Measurements from ENCODE around the gene JMJD1C.

GRCh38 chr10:63197344-63198092, 268.3 kb downstream of the JMJD1C start:
- TF ChIP-seq TAF1 (IDR thresholded peaks at IDR 0.05; ENCODE audit: low read depth, low read length) (no peak), POLR2AphosphoS5 (IDR thresholded peaks at IDR 0.05; ENCODE audit: low read depth, low read length) (no peak), SPI1 (IDR thresholded peaks at IDR 0.05; ENCODE audit: low read depth, low read length) (no peak), POLR2A (IDR thresholded peaks at IDR 0.05; ENCODE audit: low read depth, low read length) (no peak), POU2F2 (IDR thresholded peaks at IDR 0.05; ENCODE audit: low read depth, low read length) (no peak)
